A549 (cell line): ENCODE results near the gene NPRL2. TPM values are rescaled to one million over a fixed set of nuclear protein-coding genes. Genes with fewer than 3 reads are reported as not detected.
A peak's percentile ranks its signal among the peaks of the same experiment; 100 is the strongest.

Experiments used
- ATAC-seq, 2 experiments: fragments of 200-7000 bp in 1 of 2; fragments of >200 bp in 1 of 2; cut with Nextera tagmentation in 1 of 2; cut with Tn5 transposase in 1 of 2; 3 replicates each; pipeline versions ENCODE4 v1.8.0 to v1.9.1; 2018 to 2020; ENCODE audit warnings: mild to moderate bottlenecking in 1 of 2, moderate library complexity in 1 of 2
- CTCF ChIA-PET: fragments of 300-600 bp; sonication (Branson Sonifier 250); formaldehyde crosslinking; extraction: SDS; loops from one replicate; lab custom pipeline; 2021; ENCODE audit warnings: antibody characterized with exemption, inconsistent platforms; lab: Yijun Ruan, JAX
- POLR2A ChIA-PET: fragments of 350-600 bp; formaldehyde crosslinking; extraction: SDS; loops from one replicate; lab custom pipeline; 2021; ENCODE audit warnings: antibody characterized with exemption, inconsistent platforms; lab: Yijun Ruan, JAX
- DNase-seq, 2 experiments: peaks; one replicate each; pipeline versions ENCODE4 v3.0.0 to v3.0.0-alpha.2; 2011 to 2016; ENCODE audit warnings: low read depth in 1 of 2, low spot score in 1 of 2
- FAIRE-seq: peaks from 2 replicates; lab custom pipeline; 2011; peaks lifted over from hg19 to GRCh38; lab: Jason Lieb, UNC
- H3K27ac ChIP-seq, 2 experiments: fragments of >200 bp; sonication (Bioruptor Twin); formaldehyde crosslinking; 3 replicates each; pipeline ENCODE4 v1.5.1; 2016 to 2017
- H3K4me1 ChIP-seq: fragments of >200 bp; sonication (Bioruptor Twin); formaldehyde crosslinking; 3 replicates; pipeline ENCODE4 v1.6.1; 2016
- H3K4me2 ChIP-seq: fragments of >200 bp; sonication (Bioruptor Twin); formaldehyde crosslinking; 3 replicates; pipeline ENCODE4 v1.6.1; 2016
- H3K4me3 ChIP-seq: fragments of >200 bp; sonication (Bioruptor Twin); formaldehyde crosslinking; 3 replicates; pipeline ENCODE4 v1.5.1; 2016
- H3K9me3 ChIP-seq: fragments of >200 bp; sonication (Bioruptor Twin); formaldehyde crosslinking; 3 replicates; pipeline ENCODE4 v1.6.1; 2016
- CBX8 ChIP-seq: fragments of 200-600 bp; sonication (generic); IDR thresholded peaks from 2 replicates; pipeline ENCODE4 v1.6.1; 2016
- CHD2 ChIP-seq: fragments of 150-350 bp; IDR thresholded peaks from 2 replicates; pipeline ENCODE4 v1.6.1; 2014; ENCODE audit warnings: low read length; ENCODE audit not compliant: partially characterized antibody
- CHD4 ChIP-seq: fragments of 200-600 bp; sonication (generic); IDR thresholded peaks from 2 replicates; pipeline ENCODE4 v1.6.1; 2016; ENCODE audit warnings: antibody characterized with exemption, mild to moderate bottlenecking, borderline replicate concordance
- EP300 ChIP-seq, 2 experiments: fragments of >200 bp; sonication (Bioruptor Twin); formaldehyde crosslinking; IDR thresholded peaks; 2 replicates in 1 of 2; 3 replicates in 1 of 2; pipeline ENCODE4 v1.6.1; 2016 to 2017
- FOSB ChIP-seq: fragments of 250-450 bp; sonication (Bioruptor Pico); IDR thresholded peaks from 2 replicates; pipeline ENCODE4 v1.5.0; 2020; ENCODE audit warnings: mild to moderate bottlenecking, moderate library complexity
- GATA3 ChIP-seq: IDR thresholded peaks from 2 replicates; pipeline ENCODE4 v1.6.1; 2012; ENCODE audit warnings: borderline replicate concordance
- HDAC2 ChIP-seq: fragments of 200-600 bp; sonication (generic); IDR thresholded peaks from 2 replicates; pipeline ENCODE4 v1.6.1; 2016
- JUNB ChIP-seq: fragments of >200 bp; sonication (Bioruptor Twin); formaldehyde crosslinking; IDR thresholded peaks from 2 replicates; pipeline ENCODE4 v1.6.1; 2016
- NFE2L2 ChIP-seq: fragments of 150-350 bp; conservative IDR thresholded peaks from 2 replicates; pipeline ENCODE4 v1.6.1; 2014; ENCODE audit warnings: low read length
- RAD21 ChIP-seq, 2 experiments: fragments of >200 bp in 1 of 2; sonication (Bioruptor Twin) in 1 of 2; formaldehyde crosslinking in 1 of 2; IDR thresholded peaks in 1 of 2; conservative IDR thresholded peaks in 1 of 2; 2 replicates in 1 of 2; 3 replicates in 1 of 2; pipeline ENCODE4 v1.6.1; 2012 to 2018; ENCODE audit warnings: inconsistent platforms in 1 of 2
- RCOR1 ChIP-seq: fragments of 150-350 bp; IDR thresholded peaks from 2 replicates; pipeline ENCODE4 v1.6.1; 2014; ENCODE audit warnings: antibody characterized with exemption, low read length, low read depth
- SMC3 ChIP-seq: fragments of >200 bp; sonication (Bioruptor Twin); formaldehyde crosslinking; IDR thresholded peaks from 3 replicates; pipeline ENCODE4 v1.6.1; 2018; ENCODE audit warnings: inconsistent platforms
- ZC3H11A ChIP-seq: fragments of 450-650 bp; IDR thresholded peaks from 2 replicates; pipeline ENCODE4 v1.6.1; 2014; ENCODE audit warnings: antibody characterized with exemption, mild to moderate bottlenecking
- WGBS: methylation state at CpG from one replicate; pipeline ENCODE4 v1.1.6; 2017; ENCODE audit errors: missing lambda C conversion rate; 5-methylcytosine and 5-hydroxymethylcytosine counted together
- polyA plus RNA-seq, 4 experiments: library from polyadenylated mRNA; depleted of rRNA in 3 of 4; stranded (reverse); fragments of >200 nt; fragmentation: RNase III in 1 of 4; extraction: RNeasy Plus Mini Kit Qiagen cat#74134 plus additional on column Dnase treatment in 1 of 4; gene quantifications; 2 replicates in 3 of 4; 3 replicates in 1 of 4; pipeline ENCODE4 v1.2.3, GENCODE V29; 2011 to 2017
- TF ChIP-seq, protein P1 (sequence below): fragments of 250-450 bp; sonication (Bioruptor Pico); IDR thresholded peaks from 2 replicates; pipeline ENCODE4 v1.5.0; 2020; ENCODE audit warnings: low read depth, mild to moderate bottlenecking, moderate library complexity
- TF ChIP-seq, protein P2 (sequence below): IDR thresholded peaks from 2 replicates; pipeline ENCODE4 v1.6.1; 2012
- TF ChIP-seq, protein P3 (sequence below): fragments of 250-450 bp; sonication (Bioruptor Pico); IDR thresholded peaks from 2 replicates; pipeline ENCODE4 v1.5.0; 2021; ENCODE audit warnings: mild to moderate bottlenecking, moderate library complexity, borderline replicate concordance

The NPRL2 gene
- polyA plus RNA-seq, 2 of the 4 experiments (the other 2 are of a cell fraction), result 19.5 to 19.9 TPM

DNA sequence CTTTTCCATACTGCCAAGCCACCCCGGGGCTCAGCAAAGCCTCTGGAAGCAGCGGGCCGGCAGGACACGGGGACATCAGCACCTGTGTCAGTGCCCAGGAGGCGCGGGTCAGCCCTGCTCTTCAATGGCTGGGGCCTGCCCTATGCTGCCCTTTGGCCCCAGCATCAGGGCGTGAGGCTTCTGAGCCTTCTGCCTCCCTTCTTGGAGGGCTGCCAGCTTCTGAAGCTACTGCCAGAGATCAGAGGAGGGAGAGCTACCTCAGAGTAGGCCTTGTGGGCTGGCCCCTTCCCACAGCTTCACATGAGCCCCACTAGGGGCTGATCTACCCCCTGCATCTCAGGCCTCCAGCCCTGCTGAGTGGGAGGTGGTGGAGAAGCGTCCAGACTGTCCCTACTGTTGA lies 21.8 kb upstream of the NPRL2 start:
- ChIA-PET POLR2A (no interaction called here), CTCF (no interaction called here)
- DNase-seq (no peak), FAIRE-seq (no peak), ATAC-seq (no peak)
- no CpG with 5 or more reads among the region's 8 CpGs for WGBS
- TF ChIP-seq GATA3 (no peak), HDAC2 (no peak), JUNB (no peak), ZC3H11A (no peak), CHD2 (no peak)
- TF ChIP-seq, protein P1, sequence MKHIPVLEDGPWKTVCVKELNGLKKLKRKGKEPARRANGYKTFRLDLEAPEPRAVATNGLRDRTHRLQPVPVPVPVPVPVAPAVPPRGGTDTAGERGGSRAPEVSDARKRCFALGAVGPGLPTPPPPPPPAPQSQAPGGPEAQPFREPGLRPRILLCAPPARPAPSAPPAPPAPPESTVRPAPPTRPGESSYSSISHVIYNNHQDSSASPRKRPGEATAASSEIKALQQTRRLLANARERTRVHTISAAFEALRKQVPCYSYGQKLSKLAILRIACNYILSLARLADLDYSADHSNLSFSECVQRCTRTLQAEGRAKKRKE (CRISPR knock-in tag), result no peak
- TF ChIP-seq, protein P2, sequence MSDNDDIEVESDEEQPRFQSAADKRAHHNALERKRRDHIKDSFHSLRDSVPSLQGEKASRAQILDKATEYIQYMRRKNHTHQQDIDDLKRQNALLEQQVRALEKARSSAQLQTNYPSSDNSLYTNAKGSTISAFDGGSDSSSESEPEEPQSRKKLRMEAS, result no peak
- TF ChIP-seq, protein P3, sequence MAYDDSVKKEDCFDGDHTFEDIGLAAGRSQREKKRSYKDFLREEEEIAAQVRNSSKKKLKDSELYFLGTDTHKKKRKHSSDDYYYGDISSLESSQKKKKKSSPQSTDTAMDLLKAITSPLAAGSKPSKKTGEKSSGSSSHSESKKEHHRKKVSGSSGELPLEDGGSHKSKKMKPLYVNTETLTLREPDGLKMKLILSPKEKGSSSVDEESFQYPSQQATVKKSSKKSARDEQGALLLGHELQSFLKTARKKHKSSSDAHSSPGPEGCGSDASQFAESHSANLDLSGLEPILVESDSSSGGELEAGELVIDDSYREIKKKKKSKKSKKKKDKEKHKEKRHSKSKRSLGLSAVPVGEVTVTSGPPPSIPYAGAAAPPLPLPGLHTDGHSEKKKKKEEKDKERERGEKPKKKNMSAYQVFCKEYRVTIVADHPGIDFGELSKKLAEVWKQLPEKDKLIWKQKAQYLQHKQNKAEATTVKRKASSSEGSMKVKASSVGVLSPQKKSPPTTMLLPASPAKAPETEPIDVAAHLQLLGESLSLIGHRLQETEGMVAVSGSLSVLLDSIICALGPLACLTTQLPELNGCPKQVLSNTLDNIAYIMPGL, result no peak
- Histone ChIP-seq H3K4me2 (no peak overlapping the region), H3K4me3 (no peak overlapping the region), H3K27ac (no peak overlapping the region), H3K4me1 (peaks cover 9% of the 10 kb centered on the region; the same call in 2 of the 3 replicates), H3K9me3 (no peaks in the 10 kb centered on the region)

DNA sequence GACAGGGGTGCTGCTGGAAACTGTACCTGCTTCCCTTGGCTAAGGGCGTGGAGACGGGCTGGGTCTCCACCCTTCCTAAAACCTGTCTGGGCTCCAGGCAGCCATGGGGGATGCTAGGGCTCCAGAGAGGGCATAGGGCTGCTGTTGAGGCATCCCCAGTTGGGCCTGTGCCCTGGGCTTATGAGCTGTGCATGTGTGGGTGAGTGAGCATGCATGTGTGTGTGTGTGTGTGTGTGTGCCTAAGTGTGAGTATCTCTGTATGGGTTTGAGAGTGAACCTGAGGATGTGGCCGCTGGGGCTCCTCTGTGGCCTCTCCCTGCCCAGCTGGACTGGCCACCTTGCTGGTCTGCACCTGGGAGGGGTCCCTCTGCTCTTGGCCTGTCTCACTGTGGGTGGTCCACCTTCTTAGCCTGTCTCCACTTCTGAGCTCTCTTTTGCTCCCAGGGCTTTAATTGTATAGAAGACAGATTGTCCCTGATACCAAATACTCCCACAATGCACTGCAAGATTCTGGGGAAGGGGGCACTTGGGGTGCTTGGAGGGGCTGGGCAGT lies 20.6 kb upstream of the NPRL2 start:
- H3K4me2 ChIP-seq, result no peak overlapping the region
- no peak for TF ChIP-seq SMC3
- TF ChIP-seq CBX8, result no peak
- no peak for TF ChIP-seq CHD4
- FAIRE-seq (no peak), ATAC-seq (no peak), DNase-seq (no peak)
- no peak overlapping the region for H3K4me3 ChIP-seq
- ChIA-PET POLR2A (no interaction called here), CTCF (interaction anchor here (0.7 to 1.5 kb wide), 6 partner anchors 20 to 180 kb away, joined by 3 to 4 read pairs (median 3); no protein-coding TSS in a partner anchor)
- H3K9me3 ChIP-seq, result no peaks in the 10 kb centered on the region
- peaks cover 9% of the 10 kb centered on the region; the same call in 2 of the 3 replicates for H3K4me1 ChIP-seq
- no peak overlapping the region for H3K27ac ChIP-seq
- WGBS, result 100% methylated on average over 2 of the region's 3 CpGs

DNA sequence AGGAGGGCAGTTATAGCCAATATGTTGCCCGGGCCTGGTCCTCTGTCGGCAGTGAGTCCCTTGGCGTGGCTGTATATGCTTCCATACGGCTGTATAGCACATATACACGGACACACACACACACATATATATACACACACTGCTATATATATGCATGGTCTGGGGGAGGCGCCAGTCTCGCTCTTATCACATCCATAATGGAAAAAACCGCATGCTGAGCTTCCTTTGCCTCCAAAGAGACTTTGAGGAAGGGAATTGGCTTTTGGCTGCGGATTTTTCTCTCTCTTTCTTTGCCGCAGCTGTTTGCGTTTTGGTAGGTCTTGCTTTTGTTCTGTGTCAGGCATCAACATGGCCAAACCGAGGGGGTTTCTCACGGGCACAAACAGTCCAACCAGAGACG lies 20.0 kb upstream of the NPRL2 start:
- Histone ChIP-seq H3K4me1 (peaks cover 9% of the 10 kb centered on the region; the same call in 2 of the 3 replicates), H3K9me3 (no peaks in the 10 kb centered on the region), H3K4me2 (no peak overlapping the region), H3K4me3 (no peak overlapping the region), H3K27ac (no peak overlapping the region)
- 36% methylated on average over 11 of the region's 14 CpGs for WGBS
- CTCF ChIA-PET, result interaction anchor here (1.0 to 1.5 kb wide), 5 partner anchors 65 to 181 kb away, joined by 3 to 4 read pairs (median 3); no protein-coding TSS in a partner anchor
- no peak for FAIRE-seq
- peak in 1 of 2 experiments; percentile 45 for DNase-seq
- POLR2A ChIA-PET, result no interaction called here
- TF ChIP-seq EP300 (IDR thresholded peaks at IDR 0.05) (no peak), HDAC2 (no peak), FOSB (CRISPR knock-in tag) (no peak), RAD21 (conservative IDR thresholded peaks at IDR 0.05 in 1 of 2, IDR thresholded peaks at IDR 0.05 in 1 of 2) (peak in 1 of 2 experiments; percentile 34; a peak in 1 of 5 replicates)
- peak in 1 of 2 experiments; percentile 52; a peak in 3 of 6 replicates for ATAC-seq

DNA sequence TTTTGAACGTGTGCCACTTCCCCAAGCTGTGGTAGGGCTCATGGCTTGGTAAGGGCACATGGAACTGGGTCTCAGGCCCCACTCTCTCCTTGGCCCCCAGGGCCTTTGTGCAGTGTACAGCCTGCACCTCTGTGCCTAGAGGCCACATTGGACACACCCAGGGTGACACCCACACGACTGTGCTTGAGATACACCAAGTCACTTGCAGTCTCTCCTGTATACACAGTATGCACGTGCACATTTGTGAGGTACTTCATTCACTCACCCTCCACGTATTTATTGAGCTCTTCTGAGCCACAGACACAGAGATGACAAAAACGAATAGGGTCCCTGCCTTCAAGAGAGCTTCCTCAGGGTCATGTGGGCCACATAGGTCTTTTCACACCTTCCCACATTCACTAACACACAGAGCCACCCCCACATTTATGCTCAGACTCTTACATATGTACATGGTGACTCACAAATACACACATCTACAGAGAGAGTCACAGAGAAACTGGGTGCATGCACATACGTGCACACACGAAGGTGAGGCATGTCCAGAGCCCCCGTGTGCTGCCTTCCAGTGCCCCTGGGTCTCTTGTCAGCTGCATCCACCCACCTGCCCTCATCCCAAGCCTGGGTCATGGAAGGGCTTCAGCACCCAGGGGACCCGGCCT lies 18.6 kb upstream of the NPRL2 start:
- DNase-seq (no peak), ATAC-seq (no peak), FAIRE-seq (no peak)
- Histone ChIP-seq H3K27ac (no peak overlapping the region), H3K4me3 (no peak overlapping the region), H3K4me2 (no peak overlapping the region), H3K4me1 (peaks cover 9% of the 10 kb centered on the region; the same call in 2 of the 3 replicates), H3K9me3 (no peaks in the 10 kb centered on the region)
- 38% methylated on average over 8 of the region's 9 CpGs for WGBS
- ChIA-PET CTCF (interaction anchor here (1.3 to 1.6 kb wide), 3 partner anchors 10 to 247 kb away, joined by 3 to 5 read pairs (median 4); partner anchors contain the start of gene TMEM115), POLR2A (no interaction called here)
- TF ChIP-seq NFE2L2 (no peak), CBX8 (no peak), RCOR1 (no peak)
